PC-3 (cell line): Measurements from ENCODE around the gene IDH3A. TPM values are rescaled to one million over a fixed set of nuclear protein-coding genes. Genes with fewer than 3 reads are reported as not detected.
"Not testable (repeated sequence)": the region's sequence is repeated elsewhere in the genome, so short reads cannot be mapped to it uniquely, and the experiment has no call there.

Experiments used
- ATAC-seq: fragments of 200-7000 bp; cut with Tn5 transposase; 2 replicates; pipeline ENCODE4 v1.9.1; 2020; ENCODE audit warnings: mild to moderate bottlenecking, moderate library complexity
- BruUV-seq: library from RNA; stranded (reverse); fragments of 400-500 nt; replicated peaks from 2 replicates; lab custom pipeline; 2021; lab: Mats Ljungman, UMichigan
- CTCF ChIA-PET: fragments of 300-600 bp; sonication (Branson Sonifier 250); formaldehyde crosslinking; loops from one replicate; lab custom pipeline; 2022; ENCODE audit warnings: antibody characterized with exemption; lab: Charles Lee
- POLR2A ChIA-PET: fragments of 300-600 bp; sonication (Branson Sonifier 250); formaldehyde crosslinking; loops from one replicate; lab custom pipeline; 2022; ENCODE audit warnings: antibody characterized with exemption; ENCODE audit not compliant: unreplicated experiment; lab: Charles Lee
- DNase-seq: peaks from one replicate; pipeline ENCODE4 v3.0.0-alpha.2; 2015
- H2AFZ ChIP-seq: fragments of 300-600 bp; sonication (generic); 2 replicates; pipeline ENCODE4 v1.6.0; 2016; ENCODE audit warnings: antibody characterized with exemption, low read length
- H3F3A ChIP-seq: fragments of 300-600 bp; sonication (generic); one replicate; pipeline ENCODE4 v1.6.0; 2017; ENCODE audit warnings: antibody characterized with exemption, low read length, control low read depth, mild to moderate bottlenecking; ENCODE audit not compliant: unreplicated experiment
- H3K27ac ChIP-seq: fragments of 300-600 bp; sonication (generic); 2 replicates; pipeline ENCODE4 v1.5.1; 2016; ENCODE audit warnings: mild to moderate bottlenecking, low read length
- H3K27me3 ChIP-seq: fragments of 300-600 bp; sonication (generic); 2 replicates; pipeline ENCODE4 v1.6.1; 2016; ENCODE audit warnings: low read length, mixed read lengths
- H3K36me3 ChIP-seq: fragments of 300-600 bp; sonication (generic); 2 replicates; pipeline ENCODE4 v1.6.1; 2016; ENCODE audit warnings: low read depth, mixed run types, low read length, mixed read lengths
- H3K4me1 ChIP-seq: fragments of 300-600 bp; sonication (generic); 2 replicates; pipeline ENCODE4 v1.5.1; 2016; ENCODE audit warnings: low read length; ENCODE audit not compliant: insufficient read depth
- H3K4me2 ChIP-seq: fragments of 300-600 bp; sonication (generic); 2 replicates; pipeline ENCODE4 v1.6.0; 2016; ENCODE audit warnings: low read length
- H3K4me3 ChIP-seq: fragments of 300-600 bp; sonication (generic); 2 replicates; pipeline ENCODE4 v1.5.1; 2016; ENCODE audit warnings: mild to moderate bottlenecking, low read length, mixed read lengths
- H3K79me2 ChIP-seq: fragments of 300-600 bp; sonication (generic); 2 replicates; pipeline ENCODE4 v1.6.1; 2017; ENCODE audit warnings: low read length, mixed read lengths
- H3K9ac ChIP-seq: fragments of 300-600 bp; sonication (generic); 2 replicates; pipeline ENCODE4 v1.6.0; 2016; ENCODE audit warnings: mild to moderate bottlenecking, low read length
- H3K9me2 ChIP-seq: fragments of 300-600 bp; sonication (generic); replicated peaks from 2 replicates; pipeline ENCODE4 v1.6.1; 2016; ENCODE audit warnings: mixed run types, low read length, mixed read lengths
- H3K9me3 ChIP-seq: fragments of 300-600 bp; sonication (generic); 2 replicates; pipeline ENCODE4 v1.6.1; 2016; ENCODE audit warnings: low read length, mixed read lengths
- H4K20me1 ChIP-seq: fragments of 300-600 bp; sonication (generic); 2 replicates; pipeline ENCODE4 v1.6.1; 2016; ENCODE audit warnings: low read length, mixed read lengths
- CTCF ChIP-seq: fragments of 300-600 bp; sonication (generic); conservative IDR thresholded peaks from 2 replicates; pipeline ENCODE4 v1.5.1; 2017; ENCODE audit warnings: antibody characterized with exemption, low read depth, mild to moderate bottlenecking, low read length
- EZH2 ChIP-seq: fragments of 300-600 bp; sonication (generic); IDR thresholded peaks from one replicate; pipeline ENCODE4 v1.6.1; 2017; ENCODE audit warnings: antibody characterized with exemption, mild to moderate bottlenecking, low read length; ENCODE audit not compliant: unreplicated experiment
- EZH2phosphoT487 ChIP-seq: fragments of 300-600 bp; sonication (generic); IDR thresholded peaks from 2 replicates; pipeline ENCODE4 v1.6.1; 2018; ENCODE audit warnings: mild to moderate bottlenecking, antibody characterized with exemption, low read length, borderline replicate concordance
- intact Hi-C: fragments of 100-400 bp; cut with micrococcal nuclease; formaldehyde crosslinking; loops from 2 replicates; pipeline ENCODE4 v1.9.0; 2023
- total RNA-seq: library from RNA; depleted of rRNA; stranded (reverse); fragments of >200 nt; gene quantifications from 2 replicates; pipeline ENCODE4 v1.2.3, GENCODE V29; 2014

Gene IDH3A
- total RNA-seq, 1 experiment from 2014 or later: 78.8 TPM

DNA sequence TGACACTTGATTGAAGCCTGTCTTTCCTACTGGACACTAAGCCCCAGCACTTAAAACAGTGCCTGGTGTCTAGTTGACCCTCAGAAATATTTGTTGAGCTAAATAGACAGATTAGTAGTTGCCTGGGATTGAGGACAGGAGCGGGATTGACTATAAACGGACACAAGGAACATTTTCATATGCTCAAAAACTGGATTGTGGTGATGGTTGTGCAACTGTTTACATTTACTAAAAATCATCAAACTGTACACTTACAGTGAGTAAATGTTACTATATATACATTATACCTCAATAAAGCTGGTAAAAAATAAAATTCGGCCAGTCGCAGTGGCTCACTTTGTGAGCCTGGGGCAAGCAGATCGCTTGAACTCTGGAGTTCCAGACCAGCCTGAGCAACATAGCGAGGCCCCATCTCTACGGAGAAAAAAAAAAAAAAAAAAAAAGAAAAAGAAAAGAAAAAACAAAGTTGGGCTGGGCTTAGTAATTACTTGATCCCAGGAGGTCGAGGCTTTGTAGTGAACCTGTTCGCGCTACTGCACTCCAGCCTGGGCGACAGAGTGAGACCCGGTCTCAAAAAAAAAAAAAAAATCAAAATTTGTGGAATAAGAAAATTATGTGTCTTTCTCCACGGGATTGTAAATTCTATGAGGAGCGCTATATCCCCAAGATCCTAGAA is 632 bp upstream of the IDH3A start:
- H3K4me1 ChIP-seq: peaks cover 17% of the 10 kb centered on the region; the same call in 1 of the 2 replicates
- intact Hi-C loops: no loop called here
- H4K20me1 ChIP-seq: peaks cover 12% of the 10 kb centered on the region; the same call in 1 of the 2 replicates
- BruUV-seq: TSS peak; percentile 87
- no peaks in the 10 kb centered on the region for H3F3A ChIP-seq
- TF ChIP-seq CTCF (no peak), EZH2 (no peak), EZH2phosphoT487 (no peak)
- no peaks in the 10 kb centered on the region for H3K9me3 ChIP-seq
- H3K4me2 ChIP-seq: peak overlapping the region; percentile 86
- H3K27me3 ChIP-seq: no peaks in the 10 kb centered on the region
- H3K9ac ChIP-seq: peak overlapping the region; percentile 74
- peak overlapping the region; percentile 81 for H3K4me3 ChIP-seq
- H3K9me2 ChIP-seq: no peaks in the 10 kb centered on the region
- H2AFZ ChIP-seq: peak overlapping the region; percentile 80
- H3K79me2 ChIP-seq: peaks cover 45% of the 10 kb centered on the region
- POLR2A ChIA-PET: no interaction called here
- CTCF ChIA-PET: interaction anchor here (0.5 to 0.6 kb wide), 2 partner anchors 14 to 47 kb away, joined by 3 to 5 read pairs; no protein-coding TSS in a partner anchor
- DNase-seq (no peak), ATAC-seq (no peak)
- H3K27ac ChIP-seq: peak overlapping the region; percentile 30
- no peaks in the 10 kb centered on the region for H3K36me3 ChIP-seq

DNA sequence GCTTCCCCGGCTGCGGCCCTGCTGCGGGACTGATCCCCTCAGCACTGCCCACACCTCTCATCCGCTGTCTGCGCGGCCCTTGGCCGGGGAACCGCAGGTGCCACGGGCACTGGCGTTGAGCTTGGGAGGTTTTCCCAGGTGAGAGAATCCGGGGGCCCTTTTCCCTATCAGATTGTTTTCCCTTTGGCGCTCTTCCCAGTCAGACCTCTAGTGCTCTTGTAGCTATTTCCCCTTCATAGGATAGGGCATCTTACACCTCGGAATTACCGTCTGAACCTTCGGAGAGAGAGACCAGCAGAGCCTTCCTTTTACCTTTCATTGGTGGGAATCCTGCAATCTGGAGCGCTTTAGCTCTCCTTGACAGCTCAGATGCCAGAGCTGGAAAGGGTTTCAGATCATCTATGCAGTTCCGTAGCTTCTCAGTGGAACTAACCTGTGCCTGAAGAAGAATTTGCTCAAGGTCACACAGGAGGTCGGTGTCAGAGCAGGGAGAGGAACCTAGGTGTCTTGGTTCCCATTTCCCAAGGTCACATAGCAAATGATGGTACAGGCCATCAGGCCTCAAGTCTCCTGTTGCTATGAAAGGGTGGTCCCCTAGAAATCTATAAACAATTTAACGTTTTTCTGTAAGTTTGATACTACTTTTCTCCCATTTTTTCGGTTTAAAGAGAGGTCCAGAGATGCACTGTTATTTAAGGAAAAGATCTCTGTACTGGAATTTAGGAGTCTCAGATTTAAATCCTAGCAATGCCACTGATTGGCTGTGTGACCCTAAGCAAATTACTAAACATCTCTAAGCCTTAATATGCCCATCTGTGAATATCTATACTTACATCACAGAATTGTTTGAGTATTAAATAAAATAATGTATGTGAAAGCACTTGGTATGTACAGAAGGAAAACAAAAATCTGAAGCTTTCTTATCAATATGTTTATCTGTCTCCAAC is 916 bp downstream of the IDH3A start:
- Histone ChIP-seq H3K4me1 (peaks cover 17% of the 10 kb centered on the region; the same call in 1 of the 2 replicates), H2AFZ (peak overlapping the region; percentile 71; the same call in 1 of the 2 replicates), H3K4me2 (peak overlapping the region; percentile 76), H3F3A (no peaks in the 10 kb centered on the region), H4K20me1 (peaks cover 12% of the 10 kb centered on the region; the same call in 1 of the 2 replicates), H3K36me3 (no peaks in the 10 kb centered on the region), H3K27me3 (no peaks in the 10 kb centered on the region), H3K27ac (no peak overlapping the region), H3K9me3 (no peaks in the 10 kb centered on the region), H3K9ac (peak overlapping the region; percentile 68), H3K4me3 (peak overlapping the region; percentile 81), H3K79me2 (peaks cover 60% of the 10 kb centered on the region), H3K9me2 (no peaks in the 10 kb centered on the region)
- TF ChIP-seq EZH2: no peak
- no peak for TF ChIP-seq EZH2phosphoT487
- no peak for TF ChIP-seq CTCF
- BruUV-seq: no TSS peak
- DNase-seq (peak; percentile 38), ATAC-seq (peak; percentile 27)
- intact Hi-C loops: no loop called here
- ChIA-PET CTCF (interaction anchor here (0.7 kb wide), 1 partner anchor 66 kb away, joined by 3 read pairs; no protein-coding TSS in a partner anchor), POLR2A (no interaction called here)

- H3K4me2 ChIP-seq: peak overlapping the region; percentile 76
- POLR2A ChIA-PET, H3K9me2 ChIP-seq, ATAC-seq, DNase-seq, H3K9me3 ChIP-seq, H3K36me3 ChIP-seq, H3F3A ChIP-seq, BruUV-seq, H2AFZ ChIP-seq, H3K9ac ChIP-seq, H3K27me3 ChIP-seq, CTCF ChIA-PET, intact Hi-C loops, H3K27ac ChIP-seq: not testable (repeated sequence)
- H3K4me3 ChIP-seq: peak overlapping the region; percentile 81; the same call in 1 of the 2 replicates
- peaks cover 12% of the 10 kb centered on the region; the same call in 1 of the 2 replicates for H4K20me1 ChIP-seq
- H3K4me1 ChIP-seq: peaks cover 23% of the 10 kb centered on the region; the same call in 1 of the 2 replicates
- H3K79me2 ChIP-seq: peaks cover 60% of the 10 kb centered on the region
These were observed 1.9 kb downstream of the IDH3A start for GRCh38 chr15:78151075-78151474.
